ENCODE data around the gene UGT1A9. TPM values are rescaled to one million over a fixed set of nuclear protein-coding genes. Genes with fewer than 3 reads are reported as not detected.
"Not testable (repeated sequence)": the region's sequence is repeated elsewhere in the genome, so short reads cannot be mapped to it uniquely, and the experiment has no call there.

UGT1A9 gene
- total RNA-seq: under 0.01 and 0.05 TPM in 2 replicates

GRCh38 chr2:233671290-233672161 lies at the start of gene UGT1A9:
UGT1A9 (plus strand) TSS chr2:233671898; CDS start chr2:233671935, 37 bp downstream.
- no peak for DNase-seq

GRCh38 chr2:233627331-233628025 lies 44.2 kb upstream of the UGT1A9 start:
- DNase-seq: no peak

- not testable (repeated sequence) for DNase-seq
Measured at GRCh38 chr2:233636306-233636705, 35.4 kb upstream of the UGT1A9 start, which contains the start of gene UGT1A10. UGT1A10 (plus strand) TSS chr2:233636448; CDS start chr2:233636523, 75 bp downstream.

GRCh38 chr2:233638836-233639235 lies 32.9 kb upstream of the UGT1A9 start:
- no peak for DNase-seq

GRCh38 chr2:233639860-233640259 lies 31.8 kb upstream of the UGT1A9 start:
- no peak for DNase-seq

- peak; percentile 30 for DNase-seq
Measured at GRCh38 chr2:233643128-233643527, 28.6 kb upstream of the UGT1A9 start.

GRCh38 chr2:233646033-233646432 lies 25.7 kb upstream of the UGT1A9 start:
- not testable (repeated sequence) for DNase-seq

GRCh38 chr2:233650981-233651380 lies 20.7 kb upstream of the UGT1A9 start:
- DNase-seq: no peak

GRCh38 chr2:233651430-233651829 lies 20.3 kb upstream of the UGT1A9 start:
- DNase-seq: no peak

GRCh38 chr2:233654501-233654900 lies 17.2 kb upstream of the UGT1A9 start:
- DNase-seq: no peak

- DNase-seq: no peak
Measured at GRCh38 chr2:233655043-233655442, 16.7 kb upstream of the UGT1A9 start.

- not testable (repeated sequence) for DNase-seq
Measured at GRCh38 chr2:233655943-233656342, 15.8 kb upstream of the UGT1A9 start.

GRCh38 chr2:233656443-233656842 lies 15.3 kb upstream of the UGT1A9 start:
- no peak for DNase-seq

GRCh38 chr2:233658610-233659009 lies 13.1 kb upstream of the UGT1A9 start:
- no peak for DNase-seq

- no peak for DNase-seq
Measured at GRCh38 chr2:233663911-233664310, 7.8 kb upstream of the UGT1A9 start.

GRCh38 chr2:233668605-233669260 lies 3.0 kb upstream of the UGT1A9 start:
- no peak for DNase-seq

GRCh38 chr2:233672886-233673285 lies 1.2 kb downstream of the UGT1A9 start:
- no peak for DNase-seq

- no peak for DNase-seq
Measured at GRCh38 chr2:233673896-233674295, 2.2 kb downstream of the UGT1A9 start.

GRCh38 chr2:233674314-233674713 lies 2.6 kb downstream of the UGT1A9 start:
- no peak for DNase-seq

- no peak for DNase-seq
Measured at GRCh38 chr2:233674995-233675394, 3.3 kb downstream of the UGT1A9 start.

- no peak for DNase-seq
Measured at GRCh38 chr2:233676046-233676445, 4.3 kb downstream of the UGT1A9 start.

GRCh38 chr2:233679196-233679595 lies 7.5 kb downstream of the UGT1A9 start:
- DNase-seq: no peak

GRCh38 chr2:233680361-233681045 lies 8.8 kb downstream of the UGT1A9 start:
- no peak for DNase-seq
